ENCODE data around the gene SACS. TPM values are rescaled to one million over a fixed set of nuclear protein-coding genes. Genes with fewer than 3 reads are reported as not detected.

The SACS gene, protein sequence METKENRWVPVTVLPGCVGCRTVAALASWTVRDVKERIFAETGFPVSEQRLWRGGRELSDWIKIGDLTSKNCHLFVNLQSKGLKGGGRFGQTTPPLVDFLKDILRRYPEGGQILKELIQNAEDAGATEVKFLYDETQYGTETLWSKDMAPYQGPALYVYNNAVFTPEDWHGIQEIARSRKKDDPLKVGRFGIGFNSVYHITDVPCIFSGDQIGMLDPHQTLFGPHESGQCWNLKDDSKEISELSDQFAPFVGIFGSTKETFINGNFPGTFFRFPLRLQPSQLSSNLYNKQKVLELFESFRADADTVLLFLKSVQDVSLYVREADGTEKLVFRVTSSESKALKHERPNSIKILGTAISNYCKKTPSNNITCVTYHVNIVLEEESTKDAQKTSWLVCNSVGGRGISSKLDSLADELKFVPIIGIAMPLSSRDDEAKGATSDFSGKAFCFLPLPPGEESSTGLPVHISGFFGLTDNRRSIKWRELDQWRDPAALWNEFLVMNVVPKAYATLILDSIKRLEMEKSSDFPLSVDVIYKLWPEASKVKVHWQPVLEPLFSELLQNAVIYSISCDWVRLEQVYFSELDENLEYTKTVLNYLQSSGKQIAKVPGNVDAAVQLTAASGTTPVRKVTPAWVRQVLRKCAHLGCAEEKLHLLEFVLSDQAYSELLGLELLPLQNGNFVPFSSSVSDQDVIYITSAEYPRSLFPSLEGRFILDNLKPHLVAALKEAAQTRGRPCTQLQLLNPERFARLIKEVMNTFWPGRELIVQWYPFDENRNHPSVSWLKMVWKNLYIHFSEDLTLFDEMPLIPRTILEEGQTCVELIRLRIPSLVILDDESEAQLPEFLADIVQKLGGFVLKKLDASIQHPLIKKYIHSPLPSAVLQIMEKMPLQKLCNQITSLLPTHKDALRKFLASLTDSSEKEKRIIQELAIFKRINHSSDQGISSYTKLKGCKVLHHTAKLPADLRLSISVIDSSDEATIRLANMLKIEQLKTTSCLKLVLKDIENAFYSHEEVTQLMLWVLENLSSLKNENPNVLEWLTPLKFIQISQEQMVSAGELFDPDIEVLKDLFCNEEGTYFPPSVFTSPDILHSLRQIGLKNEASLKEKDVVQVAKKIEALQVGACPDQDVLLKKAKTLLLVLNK (N-terminal part only)
- 130 and 143 TPM in 2 replicates for total RNA-seq
- polyA plus RNA-seq (2012): 9.0 TPM

DNA sequence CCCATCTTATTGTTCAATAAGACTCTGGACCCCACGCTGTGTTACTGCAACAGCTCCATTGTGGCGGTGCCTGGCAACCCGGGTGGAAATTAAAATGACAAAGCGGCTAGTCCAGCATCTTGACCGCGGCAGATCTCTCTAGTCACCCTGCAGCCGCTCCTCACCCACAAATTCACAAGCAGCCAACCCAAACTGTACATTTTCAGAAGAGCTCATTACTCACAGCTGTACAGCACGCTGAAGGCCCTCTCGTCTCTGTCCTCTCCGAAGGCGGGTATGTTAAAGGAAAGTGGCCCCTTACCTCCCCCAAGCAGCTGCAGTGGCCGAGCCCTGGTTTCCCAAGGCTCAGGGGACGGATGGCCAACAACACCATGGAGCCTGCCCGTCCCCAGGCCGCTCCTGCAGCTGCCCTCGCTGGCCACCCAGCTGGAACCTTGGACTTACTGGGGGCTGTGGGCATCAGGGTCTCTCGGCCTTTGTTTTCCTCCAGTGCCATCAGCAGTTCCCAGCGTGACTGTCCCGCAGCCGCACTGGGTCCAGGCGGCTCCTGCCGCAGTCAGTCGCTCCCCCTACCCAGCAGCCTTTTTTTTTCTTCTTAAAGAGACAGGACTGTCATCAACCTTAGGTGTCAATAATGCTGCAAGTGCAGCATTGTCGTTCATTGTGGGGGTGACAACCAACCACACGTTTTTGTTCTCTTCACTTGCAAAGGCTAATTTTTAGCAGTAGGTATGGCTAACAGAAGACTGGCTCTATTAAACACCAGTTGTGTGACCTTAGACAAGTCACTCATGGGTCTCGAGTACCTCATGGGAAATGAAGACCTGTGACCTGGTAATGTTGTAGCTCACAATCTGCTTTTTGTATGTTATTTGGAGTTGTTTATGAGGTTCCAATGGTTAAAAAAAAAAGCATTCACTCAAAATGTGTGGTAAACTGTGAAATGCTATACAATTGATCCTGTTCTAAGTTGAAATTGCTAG is at the start of gene SACS:
TSS of gene SACS (minus strand) at position 532 of the 983 bp plus-strand sequence. CDS start 22,463 bp downstream, outside the sequence.
- DNase-seq (ENCODE audit: low read depth): peak; percentile 76

DNA sequence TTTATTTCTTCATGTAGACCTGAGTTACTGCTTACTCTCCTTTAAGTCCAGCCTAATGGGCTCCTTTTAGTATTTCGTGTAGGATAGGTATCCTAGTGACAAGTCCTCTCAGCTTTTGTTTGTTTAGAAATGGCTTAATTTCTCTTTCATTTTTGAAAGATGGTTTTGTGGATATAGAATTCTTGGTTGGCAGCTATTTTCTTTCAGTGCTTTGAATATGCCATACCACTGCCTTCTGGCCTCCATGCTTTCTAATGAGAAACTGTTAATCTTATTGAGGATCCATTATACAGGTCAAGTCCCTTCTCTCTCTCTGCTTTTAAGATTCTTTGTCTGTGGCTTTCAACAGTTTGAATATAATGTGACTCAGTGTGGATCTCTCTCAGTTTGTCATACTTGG is 46.8 kb upstream of the SACS start:
- no peak for DNase-seq (ENCODE audit: low read depth)

DNA sequence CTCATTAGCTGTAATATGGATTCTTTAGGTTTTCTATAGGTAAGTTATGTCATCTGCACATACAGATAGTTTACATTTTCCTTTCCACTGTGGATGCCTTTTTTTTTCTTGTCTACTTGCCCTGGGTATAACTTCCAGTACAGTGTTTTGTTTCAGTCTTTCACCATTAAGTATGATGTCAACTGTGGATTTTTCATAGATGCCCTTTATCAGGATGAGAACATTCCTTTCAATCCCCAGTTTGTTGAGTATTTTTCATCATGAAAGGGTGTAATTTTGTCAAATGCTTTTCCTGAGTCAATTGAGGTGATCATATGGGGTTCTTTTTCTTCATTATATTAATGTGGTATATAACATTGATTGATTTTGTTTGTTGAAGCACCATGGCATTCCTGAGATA is 43.6 kb upstream of the SACS start:
- no peak for DNase-seq (ENCODE audit: low read depth)

DNA sequence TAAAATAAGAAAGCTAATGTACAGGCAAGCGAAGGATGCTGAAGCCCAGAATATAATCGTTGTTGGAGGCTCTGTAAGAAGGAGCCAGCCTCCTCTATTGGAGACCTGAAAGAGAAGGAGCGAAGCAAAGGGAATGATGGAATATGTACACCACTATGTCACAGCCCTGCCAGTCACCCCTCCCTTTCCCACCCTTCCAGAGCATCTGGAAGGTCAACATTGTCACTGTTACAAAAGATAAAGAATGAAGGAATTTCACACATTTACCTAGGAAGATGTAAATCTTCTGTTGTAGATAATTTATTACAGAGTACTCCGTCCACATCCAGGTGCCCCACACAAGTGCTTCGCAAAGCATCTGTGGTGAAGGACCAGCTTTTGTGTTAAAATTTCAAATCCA is 39.7 kb upstream of the SACS start:
- no peak for DNase-seq (ENCODE audit: low read depth)

DNA sequence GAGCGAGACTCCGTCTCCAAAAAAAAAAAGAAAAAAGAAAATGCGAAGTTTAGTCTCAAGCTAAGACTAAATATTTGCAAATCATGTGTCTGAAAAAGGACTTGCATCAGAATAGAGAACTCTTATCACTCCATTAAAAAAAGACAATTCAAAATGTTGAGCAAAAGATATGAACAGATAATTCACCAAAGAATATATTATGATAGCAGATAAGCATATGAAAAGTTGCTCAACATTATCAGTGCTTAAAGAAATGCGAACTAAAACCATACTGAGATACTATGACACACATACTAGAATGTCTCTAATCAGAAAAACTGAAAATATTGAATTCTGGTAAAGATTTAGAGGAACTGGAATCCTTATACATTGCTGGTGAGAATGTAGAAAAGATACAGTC is 38.7 kb upstream of the SACS start:
- no peak for DNase-seq (ENCODE audit: low read depth)

DNA sequence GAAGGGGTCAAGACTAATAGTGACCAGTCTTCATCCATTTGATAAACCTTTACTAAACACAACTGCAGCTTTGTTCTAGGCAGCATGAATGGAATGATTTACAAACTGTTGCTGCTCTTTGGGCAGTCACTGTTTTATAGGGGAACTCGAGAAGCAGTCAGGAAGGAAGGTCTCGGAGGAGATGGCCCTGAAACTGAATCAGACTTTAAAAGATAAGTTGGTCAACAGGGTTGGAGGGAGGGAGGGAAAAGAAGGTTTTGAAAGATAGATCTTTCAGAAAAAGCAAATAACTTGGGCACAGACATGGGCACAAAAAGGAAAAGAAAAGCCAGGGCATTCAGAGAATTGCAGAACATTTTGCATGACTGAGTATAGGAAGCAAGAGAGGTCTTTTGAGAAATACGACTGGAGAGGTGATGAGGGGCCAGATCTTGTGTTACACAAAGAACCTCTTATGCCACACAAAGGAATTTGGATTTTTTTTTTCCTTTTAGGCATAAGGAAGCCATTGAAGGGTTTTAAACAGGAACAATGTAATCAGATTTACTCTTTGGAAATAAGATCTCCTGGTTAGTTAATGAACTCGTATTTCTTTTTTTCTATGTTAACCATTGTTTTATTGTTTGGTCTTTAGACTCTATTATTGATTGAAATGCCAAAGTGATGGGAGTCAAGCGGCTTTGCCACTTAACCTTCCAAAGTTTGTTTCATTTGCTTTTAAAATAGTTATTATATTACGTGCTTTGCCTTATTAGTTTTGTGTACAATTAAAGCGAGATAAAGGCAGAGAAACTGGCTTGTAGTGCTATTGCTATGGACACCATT is 37.5 kb upstream of the SACS start:
- no peak for DNase-seq (ENCODE audit: low read depth)

DNA sequence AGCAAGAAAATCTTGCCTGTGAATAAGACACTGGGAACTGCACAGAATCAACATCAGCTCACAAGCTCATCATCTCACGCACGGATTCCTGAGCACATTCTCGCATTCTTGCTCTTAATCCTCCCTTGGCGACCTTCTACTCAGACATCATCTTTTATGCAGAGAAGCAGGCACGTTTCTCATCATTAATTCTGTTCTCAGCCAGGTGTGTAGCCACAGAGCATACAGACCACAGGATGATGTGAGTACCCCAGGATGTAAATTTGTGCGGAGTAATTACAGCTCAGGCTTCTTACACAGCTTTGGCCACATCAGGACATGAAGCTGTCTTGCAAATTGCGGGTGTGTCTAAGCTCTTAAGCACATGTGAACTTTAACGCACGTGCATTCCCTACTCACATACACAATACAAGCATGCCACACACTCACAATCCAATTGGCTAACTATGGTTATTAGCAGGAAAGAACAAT is 36.5 kb upstream of the SACS start:
- DNase-seq (ENCODE audit: low read depth): peak; percentile 64

DNA sequence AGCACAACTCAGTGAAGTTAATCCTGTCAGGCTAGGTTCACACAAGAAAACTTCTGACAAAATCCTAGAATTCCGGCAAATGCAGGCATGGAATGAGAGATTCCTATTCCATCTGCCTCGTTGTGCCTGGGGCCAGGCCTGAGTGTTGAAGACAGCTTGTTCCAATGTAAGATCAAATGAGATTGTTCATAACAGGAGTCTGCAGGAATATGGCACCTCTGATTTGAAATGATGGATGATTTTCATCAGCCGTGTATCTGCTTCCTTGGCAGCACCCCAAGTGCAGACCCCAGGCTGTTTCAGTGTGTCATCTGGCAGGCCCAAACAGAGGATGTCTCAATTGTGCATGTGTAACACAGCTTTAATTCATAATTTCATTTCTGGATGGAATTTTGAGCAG is 35.3 kb upstream of the SACS start:
- no peak for DNase-seq (ENCODE audit: low read depth)

DNA sequence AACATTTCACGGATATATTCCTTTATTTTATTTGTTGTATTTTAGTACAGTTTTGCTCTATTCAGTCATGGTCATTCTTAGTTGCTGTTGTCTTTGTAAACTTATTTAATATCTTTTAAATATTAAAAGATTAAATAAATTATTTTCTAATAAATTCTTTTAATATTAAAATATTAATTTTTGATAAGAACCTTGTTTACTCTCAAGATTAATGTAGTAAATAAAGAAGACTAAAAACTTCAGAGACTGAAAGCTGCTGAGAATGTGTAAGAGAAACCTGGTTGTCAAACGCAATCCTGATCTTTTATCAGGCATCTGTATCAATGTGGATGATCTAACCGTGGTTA is 34.4 kb upstream of the SACS start:
- no peak for DNase-seq (ENCODE audit: low read depth)

DNA sequence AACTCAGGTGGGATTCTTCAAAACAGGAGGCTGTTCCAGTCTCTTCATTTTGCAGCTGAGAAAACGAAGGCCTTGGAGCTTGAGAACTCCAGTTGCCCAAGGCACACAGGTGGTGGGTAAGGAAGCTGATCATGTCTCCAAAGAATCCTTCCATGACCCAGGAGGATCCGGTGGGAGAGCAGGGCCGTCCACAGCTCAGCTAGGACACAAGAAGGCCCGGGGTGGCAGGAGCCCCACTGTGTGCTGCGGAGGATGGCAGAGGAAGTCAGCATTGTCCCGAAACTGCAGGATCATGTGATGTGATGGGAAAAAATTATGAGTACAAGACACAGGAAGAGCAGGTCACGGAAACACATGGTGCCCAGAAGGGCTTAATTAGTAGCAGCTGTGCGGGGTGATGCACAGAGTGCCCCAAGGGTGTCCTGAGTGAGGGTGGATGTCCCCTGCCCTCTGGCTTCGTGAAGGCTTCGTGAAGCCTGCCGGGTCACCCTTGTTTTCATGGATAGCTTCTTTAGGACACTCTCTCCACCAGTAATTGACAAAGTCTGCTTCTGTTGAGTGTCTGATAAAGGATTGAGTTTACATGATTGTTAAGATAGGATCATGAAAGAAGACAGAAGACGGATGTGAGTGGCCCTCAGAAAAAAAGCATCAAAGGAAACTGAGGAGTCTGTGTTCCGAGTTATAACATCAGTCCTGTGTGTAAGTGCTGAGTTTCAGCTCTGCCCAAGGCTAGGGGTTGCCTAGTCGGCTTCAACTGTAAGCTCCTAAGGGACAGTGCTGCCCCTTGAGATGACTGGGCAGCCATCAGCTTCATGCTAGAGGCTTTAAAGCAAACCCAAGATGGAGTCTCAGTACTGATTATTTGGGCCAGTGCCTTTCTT is 33.8 kb upstream of the SACS start:
- peak; percentile 33 for DNase-seq (ENCODE audit: low read depth)

DNA sequence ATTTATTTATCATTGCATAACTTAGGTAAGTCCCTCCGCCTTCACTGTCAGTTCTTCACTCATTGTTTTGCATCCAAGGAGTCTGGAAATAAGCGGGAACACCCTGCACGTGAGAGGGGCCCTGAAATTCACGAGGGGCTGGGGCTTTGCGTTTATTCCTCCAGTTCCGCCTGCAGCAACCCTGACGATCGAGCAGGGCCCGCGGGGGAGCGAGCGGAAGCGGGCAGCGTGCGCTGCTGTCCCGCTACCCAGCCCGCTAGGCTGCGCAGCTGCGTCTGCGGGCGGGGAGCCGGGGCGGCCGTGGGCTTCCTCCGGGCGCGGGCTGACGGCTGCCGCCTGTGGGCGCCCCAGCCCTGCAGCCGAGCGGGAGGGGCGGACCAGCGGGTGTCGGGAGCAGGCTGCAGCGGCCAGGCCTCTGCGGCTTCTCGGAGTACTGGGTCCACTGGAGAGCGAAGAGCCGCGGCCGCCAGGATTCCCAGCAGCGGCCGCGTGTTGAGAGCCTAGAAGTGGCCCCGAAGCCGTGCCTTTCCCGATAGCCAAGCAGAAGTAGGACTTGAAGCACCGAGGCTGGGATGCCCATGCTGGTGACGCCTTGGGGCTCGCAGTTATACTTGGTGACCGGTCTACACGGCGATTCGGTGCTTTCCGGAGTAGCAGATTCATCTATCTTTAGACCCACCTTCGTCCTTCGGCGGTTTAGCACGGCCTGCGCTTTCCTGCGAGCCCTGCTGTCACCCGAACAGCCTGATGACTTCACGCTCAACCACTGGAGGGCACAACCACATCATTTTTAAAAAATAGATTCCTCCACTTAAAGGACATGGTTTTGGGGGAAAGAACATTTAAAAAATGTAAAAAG is 32.9 kb upstream of the SACS start:
- DNase-seq (ENCODE audit: low read depth): peak; percentile 86

DNA sequence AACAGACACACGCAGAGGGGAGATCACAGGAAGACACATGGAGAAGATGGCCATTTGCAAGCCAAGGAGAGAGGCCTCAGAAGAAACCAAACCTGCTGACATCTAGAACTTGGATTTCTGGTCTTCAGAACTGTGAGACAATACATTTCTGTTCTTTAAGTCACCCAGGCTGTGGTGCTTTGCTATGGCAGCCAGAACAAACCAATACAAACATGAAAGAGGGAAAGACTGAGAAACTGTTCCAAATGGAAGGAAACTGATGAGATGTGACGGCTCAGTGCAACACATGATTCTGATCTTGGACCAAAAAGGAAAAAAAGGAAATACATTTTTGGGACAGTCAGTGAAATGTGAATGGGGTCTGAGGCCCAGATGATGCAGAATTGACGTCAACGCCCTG is 30.2 kb upstream of the SACS start:
- no peak for DNase-seq (ENCODE audit: low read depth)

DNA sequence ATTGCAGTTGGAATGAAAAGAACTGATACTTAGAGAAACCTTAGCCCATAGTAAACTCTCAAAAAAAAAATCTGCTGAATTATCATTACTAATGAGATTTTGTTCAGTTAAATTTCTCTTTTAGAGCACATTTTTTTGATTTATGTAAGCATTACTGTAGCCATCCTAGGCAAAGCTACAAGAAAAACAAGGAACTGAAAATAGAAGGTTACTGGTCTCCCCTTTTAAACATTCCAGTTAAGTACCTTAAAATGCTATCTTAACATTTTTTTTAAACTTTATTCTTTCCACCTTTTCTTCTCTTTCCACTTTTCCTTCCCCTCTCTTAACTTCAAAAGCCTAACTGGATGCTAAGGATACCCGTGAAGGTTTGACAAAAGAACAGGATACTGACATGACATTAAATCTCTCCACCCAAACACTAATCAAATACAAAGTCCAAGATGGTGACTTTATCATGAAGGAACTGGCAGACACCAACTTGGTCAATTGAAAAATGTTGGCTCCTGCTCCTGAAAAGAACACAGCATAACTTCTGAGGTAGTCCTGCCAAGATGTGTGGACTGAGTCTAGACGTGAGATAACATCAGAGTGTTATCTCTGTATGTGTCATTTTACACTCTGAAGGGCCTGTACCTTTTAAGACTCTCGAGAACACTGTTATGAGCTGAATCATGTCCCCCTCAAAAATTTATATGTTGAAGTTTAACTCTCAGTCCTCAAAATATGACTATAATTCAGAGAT is 29.5 kb upstream of the SACS start:
- no peak for DNase-seq (ENCODE audit: low read depth)

DNA sequence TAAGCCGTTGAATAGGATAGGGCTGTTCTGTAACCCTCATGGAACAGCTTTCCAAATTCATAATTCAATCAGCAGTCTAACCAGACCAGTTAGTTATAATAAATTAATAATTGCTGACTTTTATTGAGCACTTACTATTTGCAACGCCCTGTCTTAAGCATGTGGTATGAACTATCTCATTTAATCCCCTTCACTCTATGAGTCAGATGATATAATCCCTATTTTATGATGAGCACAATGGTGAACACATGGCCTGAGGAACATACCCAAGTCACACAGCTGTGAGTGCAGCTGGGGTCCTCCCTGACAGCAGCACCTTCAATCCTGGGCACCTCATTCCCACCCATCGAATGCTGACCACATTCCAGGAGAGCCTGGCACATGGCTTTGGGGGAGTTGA is 28.0 kb upstream of the SACS start:
- no peak for DNase-seq (ENCODE audit: low read depth)

DNA sequence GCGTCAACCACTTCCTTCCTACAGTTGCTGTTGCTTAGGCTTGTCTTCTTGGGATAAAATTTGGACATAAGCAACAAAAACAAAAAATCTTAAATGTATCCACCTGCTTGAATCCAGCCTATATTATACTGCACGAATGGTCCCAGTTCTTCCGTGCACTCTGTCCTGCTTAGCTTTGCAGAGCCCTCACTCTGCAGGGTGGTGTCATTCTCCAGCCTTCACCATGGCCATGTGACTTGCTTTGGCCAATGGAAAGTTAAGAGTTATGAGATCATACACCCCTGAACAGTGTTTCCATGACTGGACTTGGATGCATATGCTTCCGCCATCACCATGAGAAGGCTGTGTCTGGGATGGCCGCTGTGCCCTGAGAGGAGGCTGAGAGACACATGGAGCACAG is 27.4 kb upstream of the SACS start:
- DNase-seq (ENCODE audit: low read depth): no peak

DNA sequence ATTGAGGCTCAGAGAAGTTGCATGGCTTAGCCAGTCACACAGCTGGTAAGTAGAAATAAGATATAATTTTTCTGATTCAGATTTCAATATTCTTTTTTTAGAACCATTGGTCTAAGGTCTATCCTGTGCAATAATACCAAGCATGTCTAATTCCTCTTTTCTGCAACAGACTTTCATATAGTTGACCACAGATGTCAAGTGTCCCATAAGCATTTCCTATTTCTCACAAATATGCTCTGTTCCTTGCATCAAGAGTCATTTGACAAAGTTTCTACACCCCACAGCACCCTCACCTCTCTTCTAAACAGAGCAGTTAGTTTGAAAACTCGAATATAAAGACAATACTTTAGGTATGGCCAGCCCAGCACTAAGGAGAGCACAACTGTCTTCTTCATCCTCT is 26.8 kb upstream of the SACS start:
- DNase-seq (ENCODE audit: low read depth): no peak

DNA sequence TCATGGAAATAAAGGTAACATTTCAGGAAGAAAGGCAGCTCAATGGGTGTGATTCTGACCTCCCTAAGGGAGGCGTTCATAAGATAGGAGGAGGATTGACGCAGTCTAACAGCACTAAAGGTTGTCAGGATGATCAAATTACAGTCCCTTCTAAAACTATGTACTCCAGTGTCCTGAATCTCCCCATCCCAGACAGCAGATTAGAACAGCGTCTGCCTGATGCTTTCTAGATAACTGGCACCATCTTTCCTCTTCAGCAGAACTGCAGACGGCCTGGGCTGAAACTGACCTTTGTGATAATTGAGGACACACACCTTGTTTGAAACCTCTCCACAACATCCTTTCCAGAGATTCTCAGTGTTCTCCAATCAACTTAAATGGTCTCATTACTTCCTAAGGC is 25.5 kb upstream of the SACS start:
- DNase-seq (ENCODE audit: low read depth): no peak
